GM23248 (cell line): ENCODE results near the gene PDXDC1.

Experiments used
- EZH2 ChIP-seq: fragments of 200-600 bp; sonication (generic); IDR thresholded peaks from 2 replicates; pipeline ENCODE4 v1.6.1; 2018; ENCODE audit warnings: antibody characterized with exemption, mild to moderate bottlenecking; ENCODE audit not compliant: insufficient read depth, poor library complexity, severe bottlenecking
- EZH2phosphoT487 ChIP-seq: fragments of 200-600 bp; sonication (generic); IDR thresholded peaks from 2 replicates; pipeline ENCODE4 v1.6.1; 2018; ENCODE audit warnings: antibody characterized with exemption, moderate library complexity, mild to moderate bottlenecking, low read depth; ENCODE audit not compliant: insufficient read depth

GRCh38 chr16:15031586-15031985, 56.8 kb downstream of the PDXDC1 start:
- TF ChIP-seq EZH2 (no peak), EZH2phosphoT487 (no peak)
